Astrocyte (in vitro differentiated cells and primary cell): ENCODE measurements around the gene TRIM56.

Experiments
- EZH2 ChIP-seq: IDR thresholded peaks from 2 replicates; pipeline ENCODE4 v1.6.1; 2012; ENCODE audit warnings: mild to moderate bottlenecking, low read length, inconsistent platforms; ENCODE audit not compliant: insufficient read depth
- TF ChIP-seq, protein P1 (sequence below): IDR thresholded peaks from 2 replicates; pipeline ENCODE4 v1.5.1; 2011; ENCODE audit warnings: low read depth, mild to moderate bottlenecking, inconsistent platforms, low read length, moderate library complexity; ENCODE audit not compliant: insufficient read depth

DNA sequence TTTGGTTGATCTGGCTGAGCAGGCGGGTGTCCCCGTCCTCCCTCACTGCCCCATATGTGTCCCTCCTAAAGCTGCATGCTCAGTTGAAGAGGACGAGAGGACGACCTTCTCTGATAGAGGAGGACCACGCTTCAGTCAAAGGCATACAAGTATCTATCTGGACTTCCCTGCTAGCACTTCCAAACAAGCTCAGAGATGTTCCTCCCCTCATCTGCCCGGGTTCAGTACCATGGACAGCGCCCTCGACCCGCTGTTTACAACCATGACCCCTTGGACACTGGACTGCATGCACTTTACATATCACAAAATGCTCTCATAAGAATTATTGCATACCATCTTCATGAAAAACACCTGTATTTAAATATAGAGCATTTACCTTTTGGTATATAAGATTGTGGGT is 26.9 kb upstream of the TRIM56 start:
- TF ChIP-seq, protein P1, sequence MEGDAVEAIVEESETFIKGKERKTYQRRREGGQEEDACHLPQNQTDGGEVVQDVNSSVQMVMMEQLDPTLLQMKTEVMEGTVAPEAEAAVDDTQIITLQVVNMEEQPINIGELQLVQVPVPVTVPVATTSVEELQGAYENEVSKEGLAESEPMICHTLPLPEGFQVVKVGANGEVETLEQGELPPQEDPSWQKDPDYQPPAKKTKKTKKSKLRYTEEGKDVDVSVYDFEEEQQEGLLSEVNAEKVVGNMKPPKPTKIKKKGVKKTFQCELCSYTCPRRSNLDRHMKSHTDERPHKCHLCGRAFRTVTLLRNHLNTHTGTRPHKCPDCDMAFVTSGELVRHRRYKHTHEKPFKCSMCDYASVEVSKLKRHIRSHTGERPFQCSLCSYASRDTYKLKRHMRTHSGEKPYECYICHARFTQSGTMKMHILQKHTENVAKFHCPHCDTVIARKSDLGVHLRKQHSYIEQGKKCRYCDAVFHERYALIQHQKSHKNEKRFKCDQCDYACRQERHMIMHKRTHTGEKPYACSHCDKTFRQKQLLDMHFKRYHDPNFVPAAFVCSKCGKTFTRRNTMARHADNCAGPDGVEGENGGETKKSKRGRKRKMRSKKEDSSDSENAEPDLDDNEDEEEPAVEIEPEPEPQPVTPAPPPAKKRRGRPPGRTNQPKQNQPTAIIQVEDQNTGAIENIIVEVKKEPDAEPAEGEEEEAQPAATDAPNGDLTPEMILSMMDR = no peak
- no peak for TF ChIP-seq EZH2
